Measurements from ENCODE around the gene C19orf73. TPM values are rescaled to one million over a fixed set of nuclear protein-coding genes. Genes with fewer than 3 reads are reported as not detected.

C19orf73 gene, protein sequence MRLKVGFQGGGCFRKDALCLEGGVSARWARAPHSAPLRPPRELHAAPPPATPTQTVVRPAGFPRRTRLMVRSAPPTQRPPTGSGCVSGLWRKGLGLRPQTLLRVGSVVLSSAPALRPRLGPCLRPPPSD
- total RNA-seq (2021): 1.5 and 3.0 TPM in 2 replicates
- percentile 41 among the genes with signal in this experiment for Bru-seq, nascent RNA
- percentile 41 among the genes with signal in this experiment for BruChase-seq, experiment 1, labeled RNA remaining after a 2-hour chase
- BruChase-seq, experiment 2, labeled RNA remaining after a 6-hour chase: percentile 34 among the genes with signal in this experiment
- long read RNA-seq, partial matches to known transcripts: 0 of 4 reads
- long read RNA-seq, other reads (novel, unspliced or antisense): 0 of 4 reads

GRCh38 chr19:49118565-49119410 lies at the start of gene C19orf73:
TSS of gene C19orf73 (minus strand) at chr19:49119143. CDS start at chr19:49119022, 121 bp downstream.
- Histone ChIP-seq H3K27ac (peak within 1 kb of the TSS; percentile 63), H2AFZ (peak within 1 kb of the TSS; percentile 98), H3K9me3 (ENCODE audit: insufficient read depth, low read depth) (no peaks in the 10 kb centered on the region), H3K36me3 (ENCODE audit: low read depth) (no peaks in the 10 kb centered on the region), H3K27me3 (ENCODE audit: insufficient read depth, low read depth) (peaks cover 13% of the 10 kb centered on the region), H3K9me2 (ENCODE audit: insufficient read depth) (no peaks in the 10 kb centered on the region), H3K79me2 (ENCODE audit: low read depth) (no peaks in the 10 kb centered on the region), H3F3A (ENCODE audit: insufficient read depth, low read depth) (peaks cover 13% of the 10 kb centered on the region), H3K4me1 (replicated peaks; ENCODE audit: insufficient read depth) (peaks cover 8% of the 10 kb centered on the region), H4K20me1 (ENCODE audit: insufficient read depth) (peaks cover 3% of the 10 kb centered on the region; the same call in 1 of the 2 replicates), H3K4me3 (peak within 1 kb of the TSS; percentile 74), H3K4me2 (peak within 1 kb of the TSS; percentile 94)
- ChIA-PET POLR2A (ENCODE audit: unreplicated experiment) (no interaction called here), CTCF (no interaction called here)
- TF ChIP-seq CTCF (conservative IDR thresholded peaks at IDR 0.05) (no peak), EZH2 (IDR thresholded peaks at IDR 0.05; ENCODE audit: low read depth) (no peak)
- TSS peak; percentile 94 for BruUV-seq (replicated peaks)
- intact Hi-C loops (cut with micrococcal nuclease; ENCODE audit: unreplicated experiment): loop anchor here (2.0 kb wide), 2 partner anchors 30 to 46 kb away; no protein-coding TSS in a partner anchor
- peak; percentile 80 to 96 for DNase-seq

- H3F3A ChIP-seq (ENCODE audit: insufficient read depth, low read depth): peaks cover 17% of the 10 kb centered on the region; the same call in 1 of the 2 replicates
- peaks cover 13% of the 10 kb centered on the region for H3K4me1 ChIP-seq (replicated peaks; ENCODE audit: insufficient read depth)
- H2AFZ ChIP-seq: no peak overlapping the region
- peak in 1 of 2 experiments; percentile 21 for DNase-seq
- no peak for TF ChIP-seq EZH2 (IDR thresholded peaks at IDR 0.05; ENCODE audit: low read depth)
- TF ChIP-seq CTCF (conservative IDR thresholded peaks at IDR 0.05): no peak
- BruUV-seq (replicated peaks): no TSS peak
- peaks cover 10% of the 10 kb centered on the region; the same call in 1 of the 2 replicates for H3K36me3 ChIP-seq (ENCODE audit: low read depth)
- H4K20me1 ChIP-seq (ENCODE audit: insufficient read depth): peaks cover 10% of the 10 kb centered on the region
- no peaks in the 10 kb centered on the region for H3K79me2 ChIP-seq (ENCODE audit: low read depth)
- H3K27me3 ChIP-seq (ENCODE audit: insufficient read depth, low read depth): no peaks in the 10 kb centered on the region
- intact Hi-C loops (cut with micrococcal nuclease; ENCODE audit: unreplicated experiment): no loop called here
- H3K27ac ChIP-seq: no peak overlapping the region
- H3K9me2 ChIP-seq (ENCODE audit: insufficient read depth): no peaks in the 10 kb centered on the region
- ChIA-PET POLR2A (ENCODE audit: unreplicated experiment) (no interaction called here), CTCF (no interaction called here)
- no peaks in the 10 kb centered on the region for H3K9me3 ChIP-seq (ENCODE audit: insufficient read depth, low read depth)
- no peak overlapping the region for H3K4me2 ChIP-seq
- H3K4me3 ChIP-seq: no peak overlapping the region
These were observed 49.5 kb upstream of the C19orf73 start for GRCh38 chr19:49168421-49168820.

DNA sequence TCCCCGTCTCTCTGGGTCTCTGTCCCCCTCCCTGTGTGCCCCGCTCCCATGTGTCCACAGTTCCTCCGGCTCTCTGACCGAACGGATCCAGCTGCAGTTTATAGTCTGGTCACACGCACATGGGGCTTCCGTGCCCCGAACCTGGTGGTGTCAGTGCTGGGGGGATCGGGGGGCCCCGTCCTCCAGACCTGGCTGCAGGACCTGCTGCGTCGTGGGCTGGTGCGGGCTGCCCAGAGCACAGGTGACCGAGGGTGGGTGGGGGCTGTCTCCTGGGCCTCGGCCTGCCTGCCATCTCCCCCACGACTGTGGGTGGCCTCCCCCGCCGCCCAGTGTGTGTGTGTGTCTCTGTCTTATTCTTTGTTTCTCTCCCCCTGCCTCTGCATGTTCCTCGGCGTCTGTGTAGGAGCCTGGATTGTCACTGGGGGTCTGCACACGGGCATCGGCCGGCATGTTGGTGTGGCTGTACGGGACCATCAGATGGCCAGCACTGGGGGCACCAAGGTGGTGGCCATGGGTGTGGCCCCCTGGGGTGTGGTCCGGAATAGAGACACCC lies 49.0 kb upstream of the C19orf73 start:
- no TSS peak for BruUV-seq (replicated peaks)

More for the DNA sequence above, 49.0 kb upstream of the C19orf73 start:
- peak in 1 of 2 experiments; percentile 21 for DNase-seq
- H3K79me2 ChIP-seq (ENCODE audit: low read depth): no peaks in the 10 kb centered on the region
- no peaks in the 10 kb centered on the region for H3K27me3 ChIP-seq (ENCODE audit: insufficient read depth, low read depth)
- H3K9me3 ChIP-seq (ENCODE audit: insufficient read depth, low read depth): no peaks in the 10 kb centered on the region
- no peak overlapping the region for H3K4me2 ChIP-seq
- intact Hi-C loops (cut with micrococcal nuclease; ENCODE audit: unreplicated experiment): no loop called here
- peaks cover 13% of the 10 kb centered on the region for H3K4me1 ChIP-seq (replicated peaks; ENCODE audit: insufficient read depth)
- CTCF ChIA-PET: no interaction called here
- TF ChIP-seq EZH2 (IDR thresholded peaks at IDR 0.05; ENCODE audit: low read depth): no peak
- TF ChIP-seq CTCF (conservative IDR thresholded peaks at IDR 0.05): no peak
- H3K4me3 ChIP-seq: no peak overlapping the region
- no peak overlapping the region for H2AFZ ChIP-seq
- H4K20me1 ChIP-seq (ENCODE audit: insufficient read depth): peaks cover 11% of the 10 kb centered on the region
- H3K9me2 ChIP-seq (ENCODE audit: insufficient read depth): no peaks in the 10 kb centered on the region
- no peak overlapping the region for H3K27ac ChIP-seq
- H3F3A ChIP-seq (ENCODE audit: insufficient read depth, low read depth): peaks cover 18% of the 10 kb centered on the region; the same call in 1 of the 2 replicates
- H3K36me3 ChIP-seq (ENCODE audit: low read depth): peaks cover 5% of the 10 kb centered on the region; the same call in 1 of the 2 replicates
- POLR2A ChIA-PET (ENCODE audit: unreplicated experiment): no interaction called here
